ENCODE measurements around the gene CHD8. TPM values are rescaled to one million over a fixed set of nuclear protein-coding genes. Genes with fewer than 3 reads are reported as not detected.
A peak's percentile ranks its signal among the peaks of the same experiment; 100 is the strongest.

Gene CHD8
- total and polyA plus RNA-seq, 2 of the 13 experiments (the other 11 are each of a cell fraction or from before 2014, with no cell fraction given): 35.1 to 79.6 TPM

DNA sequence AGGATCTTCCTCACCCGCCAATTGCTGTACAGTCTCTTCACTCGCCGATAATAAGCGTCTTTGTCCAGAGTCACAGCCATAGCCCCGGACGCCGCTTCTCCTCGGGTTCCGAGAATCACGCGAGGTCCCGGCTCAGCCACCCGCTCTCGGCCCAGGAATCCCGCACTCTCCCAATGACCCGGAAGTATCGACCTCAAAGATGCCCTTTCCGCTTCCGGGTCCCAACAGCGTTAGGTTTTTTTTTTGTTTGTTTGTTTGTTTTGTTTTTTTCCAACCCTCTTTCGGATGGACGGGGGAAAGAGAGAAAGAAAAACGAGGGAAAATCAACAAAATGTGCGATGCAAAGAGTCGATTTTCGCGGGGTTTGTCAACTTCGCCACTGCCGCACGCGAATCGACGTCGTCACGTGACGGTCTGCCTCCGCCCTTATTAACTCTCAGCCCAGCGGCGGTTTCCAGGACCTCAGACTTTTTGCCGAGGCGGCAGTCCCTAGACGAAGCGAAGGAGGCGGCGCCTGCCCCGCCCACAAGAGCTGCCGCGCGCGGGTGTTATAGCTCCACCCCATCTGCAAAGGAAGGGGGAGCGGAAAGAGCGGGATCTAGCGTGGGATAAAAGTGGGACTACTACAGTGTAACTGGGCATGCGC lies 72.0 kb downstream of the CHD8 start, which contains the start of gene SUPT16H:
Gene SUPT16H, minus strand, starts transcription at position 172 of the 646 bp plus-strand sequence. Its CDS starts 92 bp downstream, at position 80.
- H3K4me2 ChIP-seq (ENCODE audit: low read depth, low read length): peak within 1 kb of the TSS; percentile 78
- whole genome bisulfite sequencing (ENCODE audit: low lambda C conversion rate): 1% methylated on average over 54 of the region's 54 CpGs
- H3K4me3 ChIP-seq (replicated peaks in 1 of 3; ENCODE audit: insufficient read depth in 1 of 3, low read depth in 2 of 3, low read length in 3 of 3): peak within 1 kb of the TSS; percentile 74 to 97 (median 90)
- peaks cover 6 to 29% of the 10 kb centered on the region in 2 experiments; a peak in 4 of 5 replicates for H3K36me3 ChIP-seq (replicated peaks in 1 of 2; ENCODE audit: control insufficient read depth in 1 of 2, insufficient read depth in 2 of 2, low read length in 2 of 2)
- peak within 1 kb of the TSS; percentile 92 for H3K27ac ChIP-seq (ENCODE audit: extremely low read length, insufficient read depth, low read length)
- intact Hi-C loops (cut with micrococcal nuclease; ENCODE audit: unreplicated experiment) (loop anchor here (1.0 to 10.0 kb wide), 4 partner anchors 53 to 171 kb away; partner anchors contain the start of gene TOX4), in situ Hi-C loops (cut with HindIII; ENCODE audit: extremely low pct_ligation_motif_present, low pct_unique_long_range_greater_than_20kb) (no loop called here)
- DNase-seq (ENCODE audit: low spot score): peak; percentile 94
- peaks cover 43% of the 10 kb centered on the region for H3K4me1 ChIP-seq (ENCODE audit: insufficient read depth, low read length)
- ATAC-seq: peak; percentile 91
- CTCF ChIA-PET (ENCODE audit: low intra/inter-chr PET ratio, low total read pairs): no interaction called here
- FAIRE-seq: peak; percentile 46
- no peaks in the 10 kb centered on the region for H3K9me3 ChIP-seq (ENCODE audit: low read length)
- POLR2A ChIA-PET: interaction anchor here (0.6 to 1.2 kb wide), 16 partner anchors 10 to 1041 kb away, joined by 3 to 20 read pairs (median 4); partner anchors contain the start of genes CHD8, METTL3, PARP2 and RAB2B
- H4K20me1 ChIP-seq (ENCODE audit: insufficient read depth, low read length): peaks cover 6% of the 10 kb centered on the region; the same call in 1 of the 2 replicates
- peak within 1 kb of the TSS; percentile 92 for H3K9ac ChIP-seq (ENCODE audit: insufficient read depth, low read depth, low read length)
- no TSS peak for BruUV-seq (replicated peaks)
- peaks cover 49% of the 10 kb centered on the region for H3K79me2 ChIP-seq (ENCODE audit: insufficient read depth, low read length)
- peak within 1 kb of the TSS; percentile 77 for H2AFZ ChIP-seq (ENCODE audit: low read length)
- no peaks in the 10 kb centered on the region; a peak in 1 of 5 replicates for H3K27me3 ChIP-seq (ENCODE audit: control insufficient read depth in 1 of 2, insufficient read depth in 2 of 2, low read length in 2 of 2)
- TF ChIP-seq MNT (IDR thresholded peaks at IDR 0.05) (peak; percentile 51; the same call in 1 of the 2 replicates), SMAD1 (CRISPR knock-in tag; IDR thresholded peaks at IDR 0.05; ENCODE audit: borderline replicate concordance, low read depth) (peak; percentile 30; the same call in 1 of the 2 replicates), TSC22D2 (CRISPR knock-in tag; IDR thresholded peaks at IDR 0.05; ENCODE audit: borderline replicate concordance) (no peak), HOXA9 (CRISPR knock-in tag; IDR thresholded peaks at IDR 0.05; ENCODE audit: borderline replicate concordance) (peak; percentile 79; the same call in 1 of the 2 replicates), BRCA1 (CRISPR knock-in tag; IDR thresholded peaks at IDR 0.05) (no peak), ZNF34 (CRISPR knock-in tag; IDR thresholded peaks at IDR 0.05; ENCODE audit: borderline replicate concordance) (no peak; the same call in 1 of the 2 replicates), ZSCAN20 (CRISPR knock-in tag; IDR thresholded peaks at IDR 0.05; ENCODE audit: borderline replicate concordance) (no peak; the same call in 1 of the 2 replicates), ZHX2 (IDR thresholded peaks at IDR 0.05; ENCODE audit: low read depth) (peak; percentile 23; the same call in 1 of the 2 replicates), ZHX2 (CRISPR knock-in tag; IDR thresholded peaks at IDR 0.05; ENCODE audit: borderline replicate concordance) (no peak; the same call in 1 of the 2 replicates), TRAFD1 (CRISPR knock-in tag; IDR thresholded peaks at IDR 0.05; ENCODE audit: borderline replicate concordance) (peak; percentile 82; the same call in 1 of the 2 replicates), ZBTB3 (CRISPR knock-in tag; IDR thresholded peaks at IDR 0.05; ENCODE audit: borderline replicate concordance, low read depth) (peak; percentile 52; the same call in 1 of the 2 replicates), ZNF788 (CRISPR knock-in tag; IDR thresholded peaks at IDR 0.05; ENCODE audit: borderline replicate concordance) (peak; percentile 64; the same call in 1 of the 2 replicates)
